ENCODE data around the gene CAMK2A. TPM values are rescaled to one million over a fixed set of nuclear protein-coding genes. Genes with fewer than 3 reads are reported as not detected.

Gene CAMK2A
- total RNA-seq, 2 experiments from 2014 or later: not detected

DNA sequence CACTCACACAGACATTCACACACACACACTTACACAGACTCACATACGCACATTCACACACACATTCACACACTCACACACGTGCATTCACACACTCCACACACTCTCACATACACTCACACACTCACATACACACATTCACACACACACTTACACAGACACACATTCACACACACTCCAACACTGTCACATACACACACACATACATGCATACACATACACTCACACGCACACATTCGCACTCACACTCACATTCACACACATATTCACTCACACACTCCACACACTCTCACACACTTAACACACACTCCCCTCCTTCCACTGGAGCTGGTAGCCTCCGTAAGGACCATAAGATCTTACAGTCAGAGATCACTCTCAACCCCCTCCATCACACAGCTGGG, 26.2 kb downstream of the CAMK2A start:
- ChIA-PET POLR2A (no interaction called here), CTCF (interaction anchor here (1.2 to 1.6 kb wide), 2 partner anchors 16 to 101 kb away, joined by 3 read pairs; no protein-coding TSS in a partner anchor)
- intact Hi-C loops (cut with micrococcal nuclease): no loop called here
- no peak overlapping the region for H3K27ac Mint-ChIP-seq
- no peaks in the 10 kb centered on the region for H3K4me1 Mint-ChIP-seq (ENCODE audit: low read depth)
- DNase-seq: no peak
- H3K27me3 Mint-ChIP-seq: peaks cover 2% of the 10 kb centered on the region
- H3K9me3 Mint-ChIP-seq: no peaks in the 10 kb centered on the region
- TF ChIP-seq, protein P1, sequence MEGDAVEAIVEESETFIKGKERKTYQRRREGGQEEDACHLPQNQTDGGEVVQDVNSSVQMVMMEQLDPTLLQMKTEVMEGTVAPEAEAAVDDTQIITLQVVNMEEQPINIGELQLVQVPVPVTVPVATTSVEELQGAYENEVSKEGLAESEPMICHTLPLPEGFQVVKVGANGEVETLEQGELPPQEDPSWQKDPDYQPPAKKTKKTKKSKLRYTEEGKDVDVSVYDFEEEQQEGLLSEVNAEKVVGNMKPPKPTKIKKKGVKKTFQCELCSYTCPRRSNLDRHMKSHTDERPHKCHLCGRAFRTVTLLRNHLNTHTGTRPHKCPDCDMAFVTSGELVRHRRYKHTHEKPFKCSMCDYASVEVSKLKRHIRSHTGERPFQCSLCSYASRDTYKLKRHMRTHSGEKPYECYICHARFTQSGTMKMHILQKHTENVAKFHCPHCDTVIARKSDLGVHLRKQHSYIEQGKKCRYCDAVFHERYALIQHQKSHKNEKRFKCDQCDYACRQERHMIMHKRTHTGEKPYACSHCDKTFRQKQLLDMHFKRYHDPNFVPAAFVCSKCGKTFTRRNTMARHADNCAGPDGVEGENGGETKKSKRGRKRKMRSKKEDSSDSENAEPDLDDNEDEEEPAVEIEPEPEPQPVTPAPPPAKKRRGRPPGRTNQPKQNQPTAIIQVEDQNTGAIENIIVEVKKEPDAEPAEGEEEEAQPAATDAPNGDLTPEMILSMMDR (IDR thresholded peaks at IDR 0.05): no peak
- ATAC-seq: no peak
- no peak overlapping the region for H3K4me3 Mint-ChIP-seq
- H3K36me3 Mint-ChIP-seq (ENCODE audit: low read depth): no peaks in the 10 kb centered on the region

DNA sequence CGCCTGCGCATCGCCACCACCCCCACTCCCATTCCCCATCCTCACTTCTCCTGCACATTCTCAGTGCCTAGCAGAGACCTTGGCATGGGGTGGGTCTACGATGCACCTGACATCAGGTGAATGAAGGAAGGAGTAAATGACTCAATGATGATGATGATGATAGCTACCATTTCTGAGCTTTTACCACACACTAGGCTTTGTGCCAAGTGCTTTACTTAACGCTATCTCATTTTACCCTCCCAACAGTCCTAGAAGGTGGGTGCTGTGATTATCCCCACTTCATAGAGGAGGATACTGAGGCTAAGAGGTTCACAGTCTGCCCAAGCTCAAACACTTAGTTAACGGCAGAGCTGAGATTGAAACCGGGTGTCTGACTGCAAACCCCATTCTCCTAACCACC, 27.1 kb downstream of the CAMK2A start:
- CTCF ChIA-PET: interaction anchor here (1.2 to 1.6 kb wide), 3 partner anchors 17 to 100 kb away, joined by 3 read pairs; no protein-coding TSS in a partner anchor
- intact Hi-C loops (cut with micrococcal nuclease): no loop called here
- TF ChIP-seq, protein P1 (IDR thresholded peaks at IDR 0.05): no peak
- ATAC-seq (no peak), DNase-seq (no peak)
- Mint-ChIP-seq H3K4me1 (ENCODE audit: low read depth) (no peaks in the 10 kb centered on the region), H3K4me3 (no peak overlapping the region), H3K27me3 (peaks cover 2% of the 10 kb centered on the region), H3K9me3 (no peaks in the 10 kb centered on the region), H3K27ac (no peak overlapping the region), H3K36me3 (ENCODE audit: low read depth) (no peaks in the 10 kb centered on the region)
- POLR2A ChIA-PET: interaction anchor here (2.1 kb wide), 1 partner anchor 10 kb away, joined by 4 read pairs; no protein-coding TSS in a partner anchor

DNA sequence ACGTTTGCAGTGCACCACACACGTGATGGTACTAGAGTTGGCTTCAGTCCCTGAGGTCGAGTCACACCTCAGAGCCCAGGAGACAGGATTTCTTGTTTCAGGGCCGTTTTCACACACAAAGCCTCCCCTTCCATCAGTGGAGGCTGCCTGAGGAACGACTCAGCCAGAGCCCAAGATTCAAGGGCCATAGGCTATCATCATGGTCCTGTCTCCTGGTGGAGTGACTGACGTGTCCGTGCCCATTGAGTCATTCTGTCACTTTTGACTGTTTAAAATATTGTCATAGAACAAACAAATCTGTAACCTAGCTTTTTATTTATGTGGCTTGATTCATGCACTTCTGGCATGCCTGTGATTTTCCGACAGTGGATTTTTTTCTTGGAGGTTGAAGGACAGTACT, 28.3 kb downstream of the CAMK2A start:
- Mint-ChIP-seq H3K36me3 (ENCODE audit: low read depth) (no peaks in the 10 kb centered on the region), H3K9me3 (no peaks in the 10 kb centered on the region), H3K27me3 (peaks cover 2% of the 10 kb centered on the region), H3K27ac (no peak overlapping the region), H3K4me1 (ENCODE audit: low read depth) (no peaks in the 10 kb centered on the region), H3K4me3 (no peak overlapping the region)
- TF ChIP-seq, protein P1 (IDR thresholded peaks at IDR 0.05): no peak
- no peak for ATAC-seq
- no peak for DNase-seq
- ChIA-PET CTCF (no interaction called here), POLR2A (interaction anchor here (2.1 kb wide), 1 partner anchor 9 kb away, joined by 4 read pairs; no protein-coding TSS in a partner anchor)
- intact Hi-C loops (cut with micrococcal nuclease): no loop called here

DNA sequence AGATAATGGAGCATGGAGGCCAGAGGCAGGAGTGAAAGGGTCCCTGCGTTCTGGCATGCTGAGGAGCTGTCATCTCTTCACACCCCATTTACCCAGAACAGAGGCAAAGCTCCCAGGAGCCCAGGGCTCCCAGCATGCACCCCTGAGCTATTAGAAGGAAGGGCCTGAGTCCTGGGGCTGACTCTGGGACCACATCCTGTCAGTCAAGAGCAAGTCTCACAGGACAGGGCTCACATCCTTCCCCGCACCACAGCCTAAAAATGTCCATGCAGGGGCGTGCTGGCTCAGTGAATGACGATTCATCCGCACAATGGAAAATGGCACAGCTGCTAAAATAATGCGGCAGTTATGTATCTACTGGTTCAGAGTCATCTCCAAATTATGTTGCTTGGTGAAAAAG, 31.4 kb downstream of the CAMK2A start:
- TF ChIP-seq, protein P1 (IDR thresholded peaks at IDR 0.05): no peak
- ChIA-PET CTCF (no interaction called here), POLR2A (no interaction called here)
- Mint-ChIP-seq H3K4me1 (ENCODE audit: low read depth) (no peaks in the 10 kb centered on the region), H3K4me3 (no peak overlapping the region), H3K27me3 (peaks cover 2% of the 10 kb centered on the region), H3K9me3 (no peaks in the 10 kb centered on the region), H3K36me3 (ENCODE audit: low read depth) (no peaks in the 10 kb centered on the region), H3K27ac (no peak overlapping the region)
- intact Hi-C loops (cut with micrococcal nuclease): no loop called here
- no peak for ATAC-seq
- peak; percentile 11 for DNase-seq

DNA sequence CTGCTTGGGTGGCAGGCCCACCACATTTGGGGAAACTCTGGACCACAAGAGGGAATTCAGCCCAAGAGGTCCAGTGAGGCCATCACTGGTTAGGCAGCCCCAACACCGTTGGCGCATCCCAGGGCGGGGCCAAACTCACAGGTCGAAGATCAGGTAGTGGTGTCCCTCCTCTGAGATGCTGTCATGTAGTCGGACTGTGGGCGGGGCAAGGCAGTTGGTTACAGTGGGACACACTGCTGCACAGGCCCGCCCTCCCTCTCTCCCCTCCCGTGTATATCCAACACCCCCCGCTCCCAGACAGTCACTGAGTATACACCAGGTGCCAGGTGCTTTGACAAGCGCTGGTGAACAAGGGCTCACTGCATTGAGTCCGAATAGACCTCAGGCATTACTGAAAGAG, 32.1 kb downstream of the CAMK2A start:
- ATAC-seq: no peak
- H3K4me1 Mint-ChIP-seq (ENCODE audit: low read depth): no peaks in the 10 kb centered on the region
- H3K27ac Mint-ChIP-seq: no peak overlapping the region
- no peaks in the 10 kb centered on the region for H3K36me3 Mint-ChIP-seq (ENCODE audit: low read depth)
- ChIA-PET POLR2A (no interaction called here), CTCF (no interaction called here)
- H3K4me3 Mint-ChIP-seq: no peak overlapping the region
- H3K9me3 Mint-ChIP-seq: no peaks in the 10 kb centered on the region
- TF ChIP-seq, protein P1 (IDR thresholded peaks at IDR 0.05): no peak
- intact Hi-C loops (cut with micrococcal nuclease): no loop called here
- DNase-seq: no peak
- H3K27me3 Mint-ChIP-seq: peaks cover 2% of the 10 kb centered on the region
